Natural killer cell treated with Interleukin-12 subunit alpha and Interleukin-12 subunit beta and Interleukin-15 and Interleukin-18, amount 100 ng/mL, for 72 hours (primary cell): ENCODE results near the gene VPS39. TPM values are rescaled to one million over a fixed set of nuclear protein-coding genes. Genes with fewer than 3 reads are reported as not detected.

Source experiments
- ATAC-seq, 2 donors: fragments of 150-1000 bp; cut with Tn5 transposase in 1 of 2; sonication (Bioruptor Pico), chemical (Tn5 transposase) in 1 of 2; 2 replicates each; pipeline ENCODE4 v1.10.0; 2021
- DNase-seq: peaks from one replicate; pipeline ENCODE4 v3.0.0; 2022; ENCODE audit warnings: low spot score
- H3K27ac Mint-ChIP-seq, 2 donors: 1 replicate in 1 of 2; 2 replicates in 1 of 2; pipeline ENCODE4 v1.8.0; 2022; ENCODE audit warnings: mixed read lengths in 2 of 2, mild to moderate bottlenecking in 1 of 2, moderate library complexity in 1 of 2
- H3K27me3 Mint-ChIP-seq, 2 donors: 1 replicate in 1 of 2; 2 replicates in 1 of 2; pipeline ENCODE4 v1.8.0; 2022; ENCODE audit warnings: mixed read lengths in 2 of 2
- H3K36me3 Mint-ChIP-seq: one replicate; pipeline ENCODE4 v1.8.0; 2022; ENCODE audit warnings: mixed read lengths
- H3K4me1 Mint-ChIP-seq, 2 donors: 1 replicate in 1 of 2; 2 replicates in 1 of 2; pipeline ENCODE4 v1.8.0; 2022; ENCODE audit warnings: low read depth in 2 of 2, mixed read lengths in 2 of 2, mild to moderate bottlenecking in 1 of 2
- H3K4me3 Mint-ChIP-seq: one replicate; pipeline ENCODE4 v1.8.0; 2022; ENCODE audit warnings: mixed read lengths
- H3K9me3 Mint-ChIP-seq: 2 replicates; pipeline ENCODE4 v1.8.0; 2022; ENCODE audit warnings: mixed read lengths
- total RNA-seq, 2 donors: library from RNA; stranded (reverse); gene quantifications; one replicate each; pipeline ENCODE4 v1.2.3, GENCODE V29; 2022

Gene VPS39
- total RNA-seq, 2 donors from 2014 or later: 66.2 to 84.6 TPM

DNA sequence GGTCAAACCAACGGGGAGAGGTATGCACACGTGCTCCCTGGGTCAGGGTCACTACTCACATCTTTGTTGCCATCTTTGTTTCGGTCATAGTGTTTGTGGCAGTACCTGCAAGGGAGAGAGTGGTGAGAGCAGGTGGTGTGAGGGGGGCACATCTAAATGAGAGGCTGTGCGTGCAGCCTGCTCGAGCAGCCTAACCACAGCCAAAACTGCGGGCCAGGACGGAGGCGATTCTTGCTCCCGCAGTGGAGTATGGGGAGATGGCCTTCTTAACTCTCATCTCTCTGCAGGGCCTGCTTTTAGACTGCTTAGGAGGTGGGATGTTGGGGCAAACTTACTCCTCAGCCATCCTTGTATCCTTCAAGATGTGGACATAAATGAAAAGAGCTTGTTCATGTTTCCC is 44.8 kb downstream of the VPS39 start:
- no peaks in the 10 kb centered on the region for H3K9me3 Mint-ChIP-seq
- H3K27me3 Mint-ChIP-seq: no peaks in the 10 kb centered on the region
- ATAC-seq: no peak
- H3K4me1 Mint-ChIP-seq: peaks cover 0 to 4% of the 10 kb centered on the region in 2 donors
- peak overlapping the region in 1 of 2 donors; percentile 18 for H3K27ac Mint-ChIP-seq
- H3K36me3 Mint-ChIP-seq: peaks cover 20% of the 10 kb centered on the region
- DNase-seq: no peak
- H3K4me3 Mint-ChIP-seq: no peak overlapping the region

DNA sequence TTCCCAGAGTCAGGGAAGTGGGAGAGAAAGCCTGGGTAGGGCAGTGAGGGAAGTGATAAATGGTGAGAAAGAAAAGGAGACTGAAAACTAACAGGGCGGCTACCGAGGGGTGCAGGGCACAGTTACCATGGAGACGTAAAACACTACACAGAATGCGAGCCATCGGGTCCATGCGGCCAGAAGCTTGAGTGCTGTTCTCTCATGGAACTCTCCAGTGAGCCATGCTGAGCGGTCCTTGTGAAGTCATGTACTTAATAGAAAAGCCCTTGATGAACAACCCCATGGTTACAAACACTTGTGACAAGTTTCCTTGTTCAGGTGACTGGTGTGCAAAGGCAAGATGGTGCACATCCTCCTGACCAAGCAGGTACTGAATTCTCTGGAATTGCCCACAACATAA is 48.0 kb downstream of the VPS39 start:
- H3K27me3 Mint-ChIP-seq: peaks cover 0 to 2% of the 10 kb centered on the region in 2 donors
- H3K4me1 Mint-ChIP-seq: peaks cover 0 to 5% of the 10 kb centered on the region in 2 donors
- H3K27ac Mint-ChIP-seq: peak overlapping the region in 1 of 2 donors; percentile 12
- no peak for DNase-seq
- ATAC-seq: no peak
- no peaks in the 10 kb centered on the region for H3K9me3 Mint-ChIP-seq
- H3K36me3 Mint-ChIP-seq: peaks cover 11% of the 10 kb centered on the region
- H3K4me3 Mint-ChIP-seq: no peak overlapping the region

DNA sequence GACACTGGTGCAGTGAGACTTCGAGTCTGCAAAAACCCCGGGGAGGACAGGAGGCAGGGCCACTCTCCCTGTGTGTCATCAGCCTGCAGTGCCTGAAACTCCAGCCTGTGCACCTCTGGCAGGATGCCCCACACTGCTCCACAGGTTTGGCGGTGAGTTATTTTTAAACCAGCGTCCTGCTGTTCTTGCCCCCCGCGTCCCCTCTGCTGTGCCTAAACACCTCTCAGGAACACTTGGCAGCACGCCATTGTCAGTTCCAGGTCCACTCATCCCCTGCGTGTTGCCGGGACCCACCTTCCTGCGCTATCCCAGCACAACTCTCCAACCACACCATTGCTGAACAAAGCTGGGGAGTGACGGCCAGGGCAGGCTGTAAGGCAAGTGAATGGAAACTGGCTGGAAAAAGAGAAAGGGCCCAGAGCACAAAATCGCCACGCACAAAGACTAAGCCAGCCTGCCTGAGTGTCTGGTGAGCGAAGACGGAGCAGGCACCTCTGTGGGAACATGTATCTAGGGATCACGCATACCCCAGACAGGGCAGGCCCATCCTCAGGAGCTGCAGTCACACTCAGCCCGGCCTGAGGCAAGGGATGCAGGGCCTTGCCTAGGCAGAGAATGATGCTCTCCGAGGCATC is 48.6 kb downstream of the VPS39 start:
- Mint-ChIP-seq H3K36me3 (peaks cover 11% of the 10 kb centered on the region), H3K4me3 (no peak overlapping the region), H3K9me3 (no peaks in the 10 kb centered on the region), H3K27me3 (peaks cover 0 to 7% of the 10 kb centered on the region in 2 donors), H3K4me1 (peaks cover 0 to 5% of the 10 kb centered on the region in 2 donors), H3K27ac (peak overlapping the region in 1 of 2 donors; percentile 12)
- ATAC-seq: no peak
- no peak for DNase-seq

DNA sequence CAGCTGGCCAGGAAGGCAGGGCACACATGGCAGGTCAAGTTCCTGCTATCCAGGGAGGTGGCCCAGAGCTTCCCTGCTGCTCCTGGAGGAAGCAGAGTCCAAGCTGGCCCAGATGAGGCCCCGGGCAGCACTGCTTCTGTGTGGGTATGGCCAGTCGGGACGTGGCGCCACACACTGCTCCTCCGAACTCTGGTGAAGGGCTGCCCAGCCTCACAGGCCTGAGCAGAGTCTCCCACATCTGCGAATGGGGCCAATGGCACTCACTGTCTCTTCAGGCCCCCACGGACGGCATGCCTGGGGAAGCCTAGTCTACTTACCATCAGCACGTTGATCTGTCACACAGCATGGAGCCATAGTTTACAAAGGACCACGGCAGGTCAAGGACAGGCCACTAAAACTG is 49.2 kb downstream of the VPS39 start:
- Mint-ChIP-seq H3K9me3 (no peaks in the 10 kb centered on the region), H3K4me1 (peaks cover 0 to 5% of the 10 kb centered on the region in 2 donors), H3K36me3 (peaks cover 11% of the 10 kb centered on the region), H3K27ac (no peak overlapping the region), H3K27me3 (peaks cover 0 to 7% of the 10 kb centered on the region in 2 donors), H3K4me3 (no peak overlapping the region)
- DNase-seq: no peak
- no peak for ATAC-seq

DNA sequence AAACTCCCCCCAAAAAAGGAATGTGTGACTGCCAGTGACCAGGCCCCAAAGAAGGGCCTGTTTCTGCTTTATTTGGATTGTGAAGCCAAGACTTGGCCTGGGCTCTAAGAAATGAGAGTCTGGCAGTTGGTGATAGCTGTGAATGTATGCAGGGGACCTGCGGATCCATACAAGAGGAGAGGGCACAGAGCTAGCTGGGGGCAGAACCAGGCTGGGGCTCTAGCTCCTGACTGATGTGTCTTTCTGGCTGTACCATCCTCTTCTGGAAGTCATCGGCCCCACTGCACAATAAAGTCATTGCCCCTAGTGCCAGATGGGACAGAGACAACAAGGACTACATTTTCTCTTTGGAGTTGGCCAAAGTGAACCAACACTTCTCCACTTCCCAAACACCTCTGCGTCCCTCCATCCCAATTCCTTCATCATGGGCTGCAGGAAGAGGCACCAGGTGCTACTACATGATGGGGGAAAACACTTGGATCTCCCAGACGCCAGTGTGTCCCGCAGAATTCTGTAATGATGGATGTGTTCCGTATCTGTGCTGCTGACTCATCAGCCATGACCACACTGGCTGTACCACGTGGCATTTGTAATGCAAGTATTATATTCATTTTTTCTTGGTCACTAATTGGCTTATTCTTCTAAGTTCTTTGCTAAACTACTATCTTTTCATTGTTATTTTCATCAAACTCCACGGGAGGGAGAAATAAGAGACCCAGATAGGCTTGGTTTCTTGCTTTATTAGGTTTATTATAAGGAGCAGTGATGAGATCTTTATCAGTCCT is 49.9 kb downstream of the VPS39 start:
- ATAC-seq (no peak), DNase-seq (no peak)
- Mint-ChIP-seq H3K36me3 (peaks cover 10% of the 10 kb centered on the region), H3K4me1 (peaks cover 0 to 5% of the 10 kb centered on the region in 2 donors), H3K27me3 (peaks cover 0 to 7% of the 10 kb centered on the region in 2 donors), H3K9me3 (no peaks in the 10 kb centered on the region), H3K27ac (no peak overlapping the region), H3K4me3 (no peak overlapping the region)

DNA sequence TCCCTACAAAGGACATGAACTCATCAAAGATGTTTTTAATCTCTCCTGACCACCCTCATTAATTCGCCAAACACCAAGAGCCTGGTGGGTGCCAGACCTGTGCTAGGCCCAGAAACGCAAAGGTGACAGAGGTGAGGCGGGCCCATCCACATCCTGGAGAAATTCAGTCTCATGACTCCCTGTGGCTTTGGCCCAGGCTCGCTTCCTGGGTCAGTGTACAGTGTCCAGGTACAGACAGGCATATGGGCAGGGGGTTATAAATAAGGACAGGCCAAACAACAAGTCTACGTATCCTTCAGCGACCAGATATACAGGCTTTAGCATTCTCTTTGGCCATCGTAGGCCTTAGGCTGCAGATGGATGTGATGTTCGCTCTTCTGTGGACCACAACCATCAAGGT is 50.7 kb downstream of the VPS39 start:
- peaks cover 0 to 7% of the 10 kb centered on the region in 2 donors for H3K27me3 Mint-ChIP-seq
- H3K4me1 Mint-ChIP-seq: peaks cover 0 to 5% of the 10 kb centered on the region in 2 donors
- H3K4me3 Mint-ChIP-seq: no peak overlapping the region
- ATAC-seq (no peak), DNase-seq (no peak)
- no peak overlapping the region for H3K27ac Mint-ChIP-seq
- peaks cover 5% of the 10 kb centered on the region for H3K36me3 Mint-ChIP-seq
- no peaks in the 10 kb centered on the region for H3K9me3 Mint-ChIP-seq

DNA sequence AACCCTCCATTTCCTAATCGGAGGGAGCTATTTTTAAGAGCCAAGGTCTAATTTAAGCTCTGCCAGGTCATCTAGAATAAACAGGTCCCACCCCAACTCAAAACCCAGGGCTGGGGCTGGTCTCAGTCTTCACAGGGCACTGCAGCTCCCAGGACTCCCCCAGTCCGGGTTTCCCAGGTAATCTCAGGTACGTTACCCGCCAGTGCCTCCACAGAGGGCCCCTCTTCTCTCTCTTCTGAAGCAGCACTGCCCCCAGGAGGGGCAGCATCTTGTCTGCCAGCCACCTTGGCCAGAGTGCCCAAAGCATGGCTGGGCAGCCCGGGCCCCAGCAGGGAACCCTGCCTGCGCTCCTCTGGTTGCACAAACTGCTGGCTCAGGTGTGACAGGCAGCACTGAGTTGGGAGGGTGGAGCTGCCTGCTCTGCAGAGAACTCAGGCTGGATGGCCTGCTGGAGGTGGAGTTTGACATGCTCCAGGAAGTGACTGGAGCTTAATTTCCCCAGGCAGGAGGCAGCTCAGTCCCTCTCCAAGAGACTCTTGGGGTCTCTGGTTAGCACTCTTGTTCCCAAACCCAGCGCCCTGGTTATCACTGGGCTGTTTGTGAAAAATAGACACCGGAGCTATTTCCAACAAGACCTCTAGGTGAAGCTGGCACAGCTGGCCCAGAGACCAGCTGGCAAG is 51.7 kb downstream of the VPS39 start, which contains the start of gene PLA2G4F:
TSS of gene PLA2G4F (minus strand) at position 394 of the 680 bp plus-strand sequence. CDS start at position 307, 87 bp downstream.
- ATAC-seq (no peak), DNase-seq (no peak)

DNA sequence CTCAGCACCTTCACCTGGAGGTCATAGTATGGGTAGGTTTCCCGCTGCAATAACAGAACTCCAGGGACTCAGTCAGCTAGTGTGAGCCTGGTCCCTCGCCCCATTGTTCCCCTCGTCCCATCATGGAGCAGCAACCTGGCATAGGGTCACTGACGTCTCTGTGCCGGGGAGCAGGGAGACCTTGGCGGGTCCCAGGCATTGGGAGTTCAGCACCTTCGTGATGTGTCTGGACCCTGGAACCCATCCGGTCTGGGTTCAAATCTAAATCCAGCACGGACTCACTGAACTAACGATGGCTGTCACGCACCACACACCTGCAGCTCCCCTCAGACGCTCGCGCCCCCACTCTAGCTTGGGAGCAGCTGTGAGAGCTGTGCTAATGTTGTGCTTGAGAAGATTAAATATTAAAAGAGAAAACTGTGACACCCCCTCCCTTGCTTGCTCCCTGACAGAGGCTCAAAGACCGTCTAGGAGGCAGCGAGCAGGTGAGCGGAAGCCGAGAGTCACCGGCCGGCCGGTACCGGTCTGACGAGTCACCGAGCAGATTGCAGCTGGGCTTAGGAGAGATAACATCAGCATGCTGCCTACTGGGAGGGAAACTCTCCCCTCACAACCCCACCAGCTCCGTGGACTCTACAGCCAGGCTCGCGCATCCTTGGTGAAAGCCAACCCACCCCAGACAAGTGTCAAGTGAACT is 52.4 kb downstream of the VPS39 start:
- no peak overlapping the region for H3K27ac Mint-ChIP-seq
- DNase-seq (no peak), ATAC-seq (no peak)
- H3K27me3 Mint-ChIP-seq: peaks cover 0 to 7% of the 10 kb centered on the region in 2 donors
- no peaks in the 10 kb centered on the region for H3K9me3 Mint-ChIP-seq
- peaks cover 0 to 5% of the 10 kb centered on the region in 2 donors for H3K4me1 Mint-ChIP-seq
- H3K4me3 Mint-ChIP-seq: no peak overlapping the region
- H3K36me3 Mint-ChIP-seq: no peaks in the 10 kb centered on the region

More for the DNA sequence above, 51.7 kb downstream of the VPS39 start, which contains the start of gene PLA2G4F:
- Mint-ChIP-seq H3K36me3 (no peaks in the 10 kb centered on the region), H3K4me3 (no peak within 1 kb of the TSS), H3K9me3 (no peaks in the 10 kb centered on the region), H3K27me3 (peaks cover 0 to 7% of the 10 kb centered on the region in 2 donors), H3K27ac (no peak within 1 kb of the TSS), H3K4me1 (peaks cover 0 to 5% of the 10 kb centered on the region in 2 donors)

DNA sequence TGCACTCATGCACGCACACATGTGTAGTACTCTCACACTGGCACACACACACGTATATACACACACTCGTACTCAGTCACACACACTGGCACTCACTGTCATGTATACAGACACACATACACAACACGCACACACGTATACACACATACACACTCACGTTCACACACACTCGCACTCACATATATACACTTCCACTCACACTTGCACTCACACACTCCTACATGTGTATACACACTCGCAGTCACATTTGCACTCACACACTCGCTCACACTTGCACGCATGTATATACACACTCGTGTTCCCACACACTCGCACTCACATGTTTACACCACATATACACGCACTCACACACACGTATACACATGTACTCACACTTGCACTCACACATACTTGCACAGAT is 53.1 kb downstream of the VPS39 start:
- Mint-ChIP-seq H3K36me3 (no peaks in the 10 kb centered on the region), H3K27me3 (peaks cover 0 to 7% of the 10 kb centered on the region in 2 donors), H3K9me3 (no peaks in the 10 kb centered on the region), H3K4me3 (no peak overlapping the region), H3K27ac (no peak overlapping the region), H3K4me1 (peaks cover 0 to 5% of the 10 kb centered on the region in 2 donors)
- ATAC-seq (no peak), DNase-seq (no peak)

DNA sequence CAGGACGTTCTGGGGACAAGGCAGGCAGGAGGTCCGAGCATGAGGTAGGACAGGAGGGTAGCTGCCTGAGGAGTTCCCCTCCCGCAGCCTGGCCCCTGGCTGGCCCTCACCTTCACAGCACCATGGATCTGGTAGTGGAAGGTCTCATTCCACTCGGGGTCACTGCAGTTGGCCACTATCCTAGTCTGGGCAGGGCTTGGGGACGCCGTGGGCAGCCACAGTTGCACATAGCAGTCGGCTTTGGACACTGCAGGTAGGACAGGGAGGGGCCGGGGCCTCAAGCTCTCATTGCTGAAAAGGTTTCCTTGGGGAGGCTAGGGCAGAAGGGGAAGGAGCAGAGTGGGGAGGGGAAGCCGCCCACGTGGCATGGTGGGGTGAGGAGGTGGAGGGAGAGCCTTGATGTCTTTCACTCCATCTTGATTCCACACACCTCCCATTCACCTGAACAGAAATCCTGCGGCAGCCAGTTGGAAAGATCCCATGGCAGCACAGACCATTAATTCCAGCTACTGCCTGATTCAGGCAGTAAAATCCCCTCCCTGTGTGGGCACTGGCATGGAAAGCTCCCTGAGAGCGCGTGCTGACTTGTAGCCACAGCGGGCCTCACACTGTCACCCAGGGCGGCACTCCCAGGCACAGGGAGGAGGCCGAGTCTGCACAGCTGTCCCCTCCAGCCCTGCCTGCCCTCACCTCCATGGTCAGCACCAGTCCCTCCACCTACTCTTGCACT is 53.7 kb downstream of the VPS39 start:
- Mint-ChIP-seq H3K27me3 (peaks cover 0 to 7% of the 10 kb centered on the region in 2 donors), H3K27ac (no peak overlapping the region), H3K9me3 (no peaks in the 10 kb centered on the region), H3K4me3 (no peak overlapping the region), H3K4me1 (peaks cover 0 to 5% of the 10 kb centered on the region in 2 donors), H3K36me3 (no peaks in the 10 kb centered on the region)
- no peak for DNase-seq
- ATAC-seq: no peak

DNA sequence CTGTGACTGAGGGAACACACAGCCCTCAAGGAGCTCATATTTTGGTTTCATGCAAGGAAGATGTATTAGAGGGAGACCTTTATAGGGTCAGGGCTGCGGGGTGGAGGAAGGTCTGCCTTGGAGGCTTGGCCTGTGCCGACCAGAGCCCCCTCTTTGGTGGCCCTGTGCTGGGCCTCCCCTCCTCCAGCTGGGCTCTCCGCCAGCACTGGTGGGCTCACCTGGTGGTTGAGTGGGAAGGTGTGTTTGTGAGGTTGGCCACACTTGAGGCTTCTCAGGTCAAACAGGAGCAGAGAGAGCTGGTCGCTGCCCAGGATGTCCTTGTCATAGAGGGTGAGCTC is 54.3 kb downstream of the VPS39 start:
- peaks cover 0 to 5% of the 10 kb centered on the region in 2 donors for H3K4me1 Mint-ChIP-seq
- H3K27ac Mint-ChIP-seq: no peak overlapping the region
- no peak for ATAC-seq
- no peaks in the 10 kb centered on the region for H3K36me3 Mint-ChIP-seq
- H3K4me3 Mint-ChIP-seq: no peak overlapping the region
- no peaks in the 10 kb centered on the region for H3K9me3 Mint-ChIP-seq
- no peak for DNase-seq
- peaks cover 0 to 7% of the 10 kb centered on the region in 2 donors for H3K27me3 Mint-ChIP-seq

DNA sequence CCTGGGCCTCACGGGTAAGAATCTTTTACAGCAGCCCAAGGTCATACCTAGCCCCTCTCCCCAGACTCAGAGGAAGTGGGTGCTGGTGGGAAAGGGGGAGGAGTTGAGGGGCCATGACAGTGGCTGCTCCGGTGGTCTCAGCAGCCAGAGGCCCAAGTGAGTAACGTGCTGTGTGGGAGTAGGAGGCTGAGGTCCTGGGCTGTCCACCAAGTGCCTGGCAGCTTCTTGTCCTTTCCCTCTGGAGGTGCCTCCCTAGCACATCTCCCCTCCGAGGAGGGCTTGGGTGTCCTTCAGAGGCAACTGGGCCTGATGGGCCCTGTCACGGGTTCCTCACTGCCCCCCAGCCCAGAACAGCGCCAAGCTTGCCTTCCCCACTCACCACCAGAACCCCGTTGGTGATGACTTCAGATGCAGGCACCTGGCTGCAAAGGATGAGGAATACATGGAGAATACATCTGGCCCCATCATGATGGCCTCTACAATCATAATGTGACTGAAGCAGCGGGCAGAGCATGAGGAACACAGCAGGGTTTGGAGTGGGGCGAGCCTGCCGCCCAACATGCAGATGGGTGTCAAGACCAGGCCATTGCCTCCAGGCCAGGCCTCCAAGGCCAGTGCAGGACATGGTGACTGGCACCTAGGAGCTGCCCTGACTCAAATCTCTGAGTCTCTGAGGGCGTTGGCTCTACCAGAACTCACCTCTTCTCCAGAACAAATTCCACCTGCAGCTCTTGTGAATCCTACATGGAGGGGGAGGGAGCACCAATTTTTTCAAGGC is 55.0 kb downstream of the VPS39 start:
- no peak overlapping the region for H3K4me3 Mint-ChIP-seq
- no peak for ATAC-seq

More for the DNA sequence above, 55.0 kb downstream of the VPS39 start:
- no peak for DNase-seq
- H3K27me3 Mint-ChIP-seq: peaks cover 0 to 7% of the 10 kb centered on the region in 2 donors
- no peaks in the 10 kb centered on the region for H3K36me3 Mint-ChIP-seq
- no peak overlapping the region for H3K27ac Mint-ChIP-seq
- no peaks in the 10 kb centered on the region for H3K4me1 Mint-ChIP-seq
- H3K9me3 Mint-ChIP-seq: no peaks in the 10 kb centered on the region
